ENCODE results near the gene PRMT7.

PRMT7 gene

DNA sequence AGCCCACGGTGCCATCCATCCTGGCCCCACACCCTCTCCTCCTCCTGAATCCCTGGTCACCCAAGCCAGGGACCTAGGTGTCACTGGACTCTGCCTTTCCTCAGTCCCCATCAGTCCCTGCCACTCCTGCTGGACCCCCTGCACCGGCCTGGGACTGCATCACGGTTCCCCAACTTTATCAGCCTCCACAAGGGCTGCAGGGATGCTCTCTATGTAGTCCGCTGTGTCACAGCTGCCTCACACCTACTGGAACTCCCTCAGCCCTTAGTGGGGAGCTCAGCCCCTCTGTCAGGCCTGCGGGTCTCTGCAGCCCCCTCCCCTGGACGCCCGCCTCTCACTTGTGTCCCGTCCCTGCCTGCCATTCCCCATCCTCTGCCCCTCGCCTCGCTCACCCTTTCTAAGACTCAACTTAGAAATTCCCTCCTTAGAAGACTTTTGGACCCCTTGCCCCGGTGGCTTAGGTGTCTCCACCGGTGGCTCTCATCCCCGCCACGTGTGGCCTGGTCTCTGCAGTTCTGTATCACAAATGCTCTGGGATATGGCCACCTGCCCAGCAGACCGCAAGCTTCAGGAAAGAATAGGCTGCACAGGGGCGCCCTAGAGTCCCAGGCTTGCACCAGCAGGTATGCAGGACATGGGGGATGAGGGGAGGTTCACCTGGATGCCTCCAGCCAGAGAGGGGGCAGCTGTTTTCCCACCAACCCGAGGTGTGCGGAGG, 62.9 kb downstream of the PRMT7 start:
- no peak overlapping the region for H3K27ac ChIP-seq
- DNase-seq (ENCODE audit: low read depth, low spot score): no peak

DNA sequence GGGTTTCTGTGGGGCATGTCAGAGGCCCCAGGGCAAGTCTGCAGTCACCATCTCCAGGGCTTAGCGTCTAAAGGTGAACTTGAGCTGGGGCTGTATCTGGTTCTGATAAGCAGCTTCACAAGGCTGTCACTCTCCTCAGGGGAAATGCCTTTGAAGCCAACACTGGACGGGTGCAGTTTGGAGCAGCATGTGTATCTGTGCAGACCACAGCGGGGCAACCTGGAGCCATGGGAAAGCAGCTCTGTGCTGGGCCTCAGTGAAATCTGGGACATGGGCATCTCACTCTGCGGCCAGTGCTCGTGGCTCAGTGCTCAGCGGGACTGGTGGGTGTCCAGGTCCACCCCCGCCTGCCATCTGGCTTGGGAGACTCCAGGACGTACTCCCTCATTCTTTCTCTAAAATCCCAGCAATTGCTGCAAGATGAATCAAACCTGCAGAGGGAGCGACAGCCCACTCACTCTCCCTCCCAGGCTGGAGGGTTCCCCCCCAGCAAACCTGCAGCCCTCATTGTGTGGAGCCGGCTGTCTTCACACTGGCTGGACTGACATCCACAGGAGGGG, 63.5 kb downstream of the PRMT7 start:
- DNase-seq (ENCODE audit: low read depth, low spot score): no peak

DNA sequence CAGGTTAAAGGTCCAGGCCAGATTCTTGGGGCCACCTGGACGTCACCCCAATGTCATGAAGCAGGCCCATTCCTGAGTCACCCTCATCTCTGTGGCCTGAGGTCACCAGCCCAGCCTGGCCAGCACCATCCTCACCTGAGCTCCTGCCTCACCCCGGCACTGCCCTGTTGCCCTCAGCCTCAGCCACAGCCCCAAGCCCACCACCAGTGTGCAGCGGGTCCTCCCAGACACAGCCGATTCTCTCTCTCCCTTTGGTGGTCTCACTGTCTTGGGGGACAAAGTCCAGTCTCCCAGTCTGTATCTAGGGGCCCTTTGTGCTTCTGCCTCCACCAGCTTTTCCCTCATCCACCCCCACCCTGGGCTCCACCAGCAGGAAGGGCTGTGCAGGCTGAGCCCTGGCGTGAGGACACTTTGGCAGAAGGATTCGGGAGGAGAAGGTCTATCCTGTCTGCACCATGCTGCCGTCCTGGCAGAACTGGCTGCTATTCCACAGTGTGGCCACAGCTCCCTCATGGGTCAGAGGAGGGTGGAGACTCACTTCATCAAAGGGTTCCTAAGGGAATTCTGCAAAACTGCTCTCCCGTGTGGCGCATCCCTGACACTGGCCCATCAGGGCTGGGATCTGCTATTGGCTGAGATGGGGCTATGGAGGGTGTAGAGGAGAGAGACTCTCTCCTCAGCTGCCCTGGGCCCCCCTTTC, 64.3 kb downstream of the PRMT7 start:
- DNase-seq (ENCODE audit: low read depth, low spot score): no peak
- no peak overlapping the region for H3K27ac ChIP-seq

More for the DNA sequence above, 63.5 kb downstream of the PRMT7 start:
- H3K27ac ChIP-seq: no peak overlapping the region

DNA sequence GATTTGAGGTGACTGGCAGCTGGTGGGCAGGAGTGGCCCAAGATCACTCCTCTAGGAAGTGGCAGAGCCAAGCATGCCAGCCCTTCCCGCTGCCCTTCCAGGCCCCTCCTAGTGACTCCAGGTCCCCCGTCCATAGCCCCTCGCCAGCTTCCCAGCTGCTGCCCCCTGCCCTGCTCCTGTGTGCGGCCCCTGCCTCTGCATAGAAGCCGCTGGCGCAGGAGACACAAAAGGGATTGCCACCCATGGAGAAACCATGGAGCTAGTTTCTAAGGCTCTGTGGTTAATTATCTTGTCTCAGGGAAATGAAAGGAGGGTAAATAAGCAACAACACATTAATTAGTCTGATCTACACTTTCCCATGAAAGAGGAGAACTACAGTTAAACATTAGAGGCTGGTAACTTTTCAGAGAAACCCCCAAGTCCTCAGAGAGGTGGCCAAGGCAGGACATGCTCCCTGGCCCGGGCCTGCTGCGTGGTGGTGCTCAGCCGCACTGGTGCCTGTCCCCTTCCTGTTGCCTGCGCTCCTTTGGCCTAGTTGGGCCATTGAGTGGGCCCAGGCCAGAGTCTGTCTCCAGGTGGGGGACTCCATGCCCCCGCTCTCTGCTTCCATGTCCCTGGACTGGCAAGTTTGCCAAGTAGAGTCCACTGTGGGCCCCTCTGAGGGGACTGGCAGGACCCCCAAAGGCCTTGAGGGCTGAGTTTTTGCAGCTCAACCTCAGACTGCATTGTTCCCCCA, 65.2 kb downstream of the PRMT7 start:
- DNase-seq (ENCODE audit: low read depth, low spot score): no peak
- H3K27ac ChIP-seq: no peak overlapping the region

DNA sequence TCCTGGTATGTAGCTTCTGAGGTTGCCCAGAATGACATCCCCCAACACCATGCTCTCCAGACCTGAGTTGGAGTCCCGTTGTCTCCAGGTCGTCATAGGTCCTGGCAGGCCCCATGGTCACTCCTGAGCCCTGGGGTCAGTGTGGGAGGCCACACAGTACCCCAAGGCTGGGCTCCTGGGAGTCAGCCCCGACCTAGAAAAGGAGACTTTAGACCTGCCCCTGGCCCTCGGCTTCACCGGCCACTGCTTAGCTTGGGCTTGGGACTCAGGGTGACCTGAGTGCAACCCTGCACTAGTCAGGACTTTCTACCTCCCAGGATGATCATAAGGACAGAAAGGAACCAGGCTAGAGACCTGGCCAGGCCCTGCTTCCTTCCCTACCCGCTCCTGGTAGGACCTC, 65.8 kb downstream of the PRMT7 start:
- no peak overlapping the region for H3K27ac ChIP-seq
- no peak for DNase-seq (ENCODE audit: low read depth, low spot score)

DNA sequence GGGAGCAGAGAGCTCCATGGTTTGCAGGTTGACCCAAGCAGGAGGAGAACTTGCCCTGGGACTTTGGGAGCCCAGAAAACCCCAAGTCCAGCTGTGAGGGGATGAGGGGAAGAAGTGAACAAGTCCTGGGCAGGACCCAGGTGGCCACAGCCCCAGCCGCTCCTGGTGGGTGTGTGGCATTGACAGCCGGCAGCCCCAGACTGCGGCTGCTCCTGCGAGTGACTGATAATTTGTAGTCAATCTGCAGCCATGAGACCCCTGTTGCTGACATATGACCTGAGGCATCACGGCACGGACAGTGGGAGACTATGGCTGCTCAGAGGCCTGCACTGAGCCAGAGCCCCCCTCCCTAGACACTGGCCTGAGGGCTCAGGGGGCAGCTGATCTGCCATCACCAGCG, 66.4 kb downstream of the PRMT7 start:
- no peak for DNase-seq (ENCODE audit: low read depth, low spot score)
- H3K27ac ChIP-seq: no peak overlapping the region

DNA sequence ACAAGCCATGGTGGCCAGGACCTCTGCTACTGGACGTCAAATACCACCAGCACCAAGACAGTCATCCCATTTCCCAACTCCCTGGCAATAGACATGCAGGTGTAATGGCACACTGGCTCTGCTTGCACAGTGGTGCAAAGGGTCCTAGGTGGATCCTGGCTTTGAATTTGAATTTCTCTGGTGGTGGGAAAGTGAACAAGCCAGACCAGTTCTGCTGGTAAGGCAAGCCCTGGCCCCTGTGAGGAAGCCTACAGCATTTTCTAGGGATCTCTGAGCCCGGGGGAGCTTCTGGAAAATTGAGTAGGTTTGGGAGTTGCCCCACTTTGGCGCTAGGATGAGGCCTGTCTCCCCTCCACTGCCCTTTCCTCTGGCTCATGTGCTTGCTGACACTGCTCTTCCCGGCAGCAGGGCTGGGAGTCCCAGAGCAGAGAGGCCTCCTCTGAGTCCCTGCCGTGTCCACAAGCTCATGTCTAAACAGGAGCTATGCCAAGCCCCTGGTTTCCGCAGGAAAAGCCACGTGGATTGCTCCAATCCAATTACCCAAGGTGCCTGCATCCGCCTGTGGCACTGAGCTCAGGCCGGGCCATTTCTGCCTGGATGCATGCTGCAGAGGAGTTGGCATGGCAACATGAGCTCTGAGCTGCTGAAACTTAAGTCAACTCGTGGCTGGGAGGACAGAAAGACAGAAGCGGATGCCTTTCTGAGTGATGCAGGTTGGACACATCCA, 67.0 kb downstream of the PRMT7 start:
- no peak for DNase-seq (ENCODE audit: low read depth, low spot score)
- H3K27ac ChIP-seq: no peak overlapping the region

DNA sequence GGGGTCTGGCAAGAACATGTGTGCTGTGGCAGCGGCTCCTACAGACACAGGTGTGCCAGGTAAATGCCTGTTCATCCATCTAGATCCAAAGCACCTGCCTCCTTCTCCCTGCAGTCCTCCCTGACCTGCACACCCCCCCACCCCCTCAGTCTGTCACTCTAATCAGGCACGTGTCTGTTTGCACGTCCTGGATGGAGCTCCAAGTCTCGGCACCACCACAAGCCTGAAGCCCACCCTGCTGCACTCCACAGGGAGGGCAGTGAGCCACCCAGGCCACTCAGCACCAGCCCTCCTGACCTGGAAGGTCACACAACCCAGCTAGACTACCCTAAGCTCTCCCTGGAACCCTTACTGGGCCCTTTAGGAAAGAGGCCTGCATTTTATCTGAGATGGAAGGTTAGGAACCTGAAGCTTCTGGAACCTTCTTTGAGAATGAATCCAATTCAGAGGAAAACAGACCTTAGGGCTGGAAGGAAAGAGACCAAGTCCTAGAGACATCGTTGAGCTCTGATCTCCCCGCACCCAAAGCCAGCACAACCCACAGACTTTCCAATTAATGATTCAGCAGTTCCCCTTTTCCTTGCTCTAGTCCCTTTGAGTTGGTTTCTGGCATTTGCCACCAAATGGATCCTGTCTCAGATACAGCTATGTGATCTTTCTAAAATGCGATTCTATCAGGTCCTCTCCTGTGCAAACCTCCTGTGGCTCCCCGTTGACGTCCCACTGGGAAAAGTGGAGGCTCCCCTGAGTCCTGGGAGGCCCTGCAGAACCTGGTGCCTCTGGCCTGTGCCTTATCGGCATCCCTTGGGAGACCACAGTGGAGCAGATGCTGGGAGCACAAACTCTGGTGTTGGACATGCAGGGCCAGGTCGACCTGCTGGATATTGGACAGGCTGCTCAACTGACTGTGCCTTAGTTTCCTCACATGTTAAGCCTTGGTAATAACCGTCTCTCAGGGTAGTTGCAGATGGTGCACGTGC, 67.9 kb downstream of the PRMT7 start:
- no peak overlapping the region for H3K27ac ChIP-seq
- DNase-seq (ENCODE audit: low read depth, low spot score): no peak

DNA sequence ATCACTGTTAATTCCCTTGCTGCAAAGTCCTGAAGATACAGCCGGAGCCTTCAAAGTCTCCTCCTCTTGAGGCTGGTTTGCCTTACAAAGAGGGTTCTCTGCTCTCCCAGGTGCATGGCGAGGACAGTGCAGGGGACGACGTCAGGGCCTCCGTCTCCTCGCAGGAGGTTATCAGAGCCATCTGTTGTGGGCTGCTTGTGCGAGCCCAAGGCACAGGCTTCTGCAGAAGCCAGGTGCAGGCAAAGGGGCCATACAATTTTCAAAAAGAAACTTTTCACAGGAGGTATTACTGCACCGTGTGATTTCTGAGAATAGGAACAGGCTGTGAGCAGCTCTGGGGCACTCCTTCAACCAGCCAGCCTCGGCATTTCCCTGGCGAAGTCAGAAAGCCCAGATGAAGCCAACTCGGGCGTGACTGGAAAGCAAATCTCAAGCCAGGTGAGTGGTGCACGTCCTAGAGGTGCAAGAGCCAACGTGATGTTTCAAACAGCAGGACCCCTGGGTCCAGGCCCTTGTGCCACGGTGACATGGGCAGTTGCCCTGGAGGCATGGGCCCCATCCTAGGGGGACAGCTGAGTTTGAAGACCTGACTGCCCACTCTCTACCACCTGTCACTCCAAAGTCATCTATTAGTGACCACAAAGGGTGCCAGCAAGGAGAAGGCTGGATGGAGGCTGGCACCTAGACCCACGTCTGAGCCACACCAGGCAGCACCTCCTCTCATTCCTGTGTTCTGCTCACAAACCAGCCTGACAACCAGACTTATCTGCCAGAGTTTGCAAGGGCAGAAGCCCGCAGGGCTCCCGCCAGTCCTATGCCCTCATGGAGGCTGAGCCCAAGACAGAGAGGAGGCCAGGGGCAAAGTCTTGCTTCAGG, 68.9 kb downstream of the PRMT7 start:
- no peak for DNase-seq (ENCODE audit: low read depth, low spot score)
- H3K27ac ChIP-seq: no peak overlapping the region

DNA sequence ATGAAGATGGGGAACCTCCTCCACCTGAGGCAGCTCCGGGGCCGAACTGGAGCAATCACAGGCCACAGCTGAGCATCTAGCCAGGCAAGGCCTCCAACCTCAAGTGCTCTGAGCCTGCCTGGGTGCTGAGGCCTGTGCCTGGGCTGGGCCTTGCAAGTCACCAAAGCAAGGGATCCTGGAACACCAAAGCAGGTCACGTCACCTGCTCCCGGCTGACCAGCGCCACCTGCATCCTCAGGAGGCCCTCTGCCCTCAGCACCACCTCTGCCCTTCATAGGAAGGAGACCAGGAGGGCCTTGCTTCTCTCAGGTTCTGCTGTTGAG, 69.5 kb downstream of the PRMT7 start:
- no peak for DNase-seq (ENCODE audit: low read depth, low spot score)
- H3K27ac ChIP-seq: no peak overlapping the region

DNA sequence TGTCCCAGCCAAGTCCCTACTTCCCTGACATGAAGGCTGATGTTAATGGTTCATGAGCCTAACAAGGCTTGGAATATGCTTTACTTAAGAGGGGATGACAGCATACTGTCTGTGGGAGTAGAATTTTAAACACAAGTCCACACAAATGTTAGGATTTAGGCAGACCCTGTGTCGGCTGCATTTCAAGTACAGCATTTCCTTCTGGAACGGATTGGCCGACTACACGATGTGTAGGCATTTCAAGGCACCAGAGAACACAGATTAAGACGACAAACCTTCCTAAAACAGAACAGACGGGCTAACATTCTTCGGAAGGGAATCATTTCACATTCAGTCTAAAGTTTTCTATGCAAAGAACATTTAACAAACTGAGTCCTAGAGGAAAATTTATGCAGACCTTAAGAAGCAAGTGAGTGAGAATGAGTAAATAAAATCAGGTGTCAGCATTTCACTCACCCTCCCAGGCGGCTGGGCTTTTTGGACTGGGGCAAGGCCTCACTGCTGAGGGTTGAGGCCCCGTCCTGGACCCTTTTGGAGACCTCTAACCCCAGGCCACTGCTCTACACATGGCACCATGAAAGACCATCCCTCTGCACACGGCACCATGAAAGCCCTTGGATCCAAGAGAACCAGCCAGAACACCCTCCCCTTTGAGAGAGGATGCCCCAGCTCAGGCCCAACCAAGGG, 70.0 kb downstream of the PRMT7 start:
- H3K27ac ChIP-seq: no peak overlapping the region
- no peak for DNase-seq (ENCODE audit: low read depth, low spot score)

DNA sequence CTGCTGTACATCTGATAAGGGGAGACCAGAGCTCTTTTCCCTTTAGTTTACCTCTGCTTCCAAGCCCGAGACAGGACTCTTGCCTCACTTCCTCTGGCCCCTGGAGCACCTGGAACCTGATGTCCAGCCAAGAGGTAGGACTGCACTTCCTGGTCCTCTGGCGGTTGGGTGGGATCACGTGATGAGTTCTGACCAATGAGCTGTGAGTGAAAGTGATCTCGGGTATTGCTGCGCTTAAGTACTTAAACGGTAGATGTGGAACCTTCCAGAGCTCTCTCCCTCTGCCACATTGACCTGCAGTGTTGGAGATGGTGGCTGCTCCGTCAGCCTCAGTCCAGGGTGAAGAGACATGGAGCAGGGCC, 70.5 kb downstream of the PRMT7 start:
- H3K27ac ChIP-seq: no peak overlapping the region
- no peak for DNase-seq (ENCODE audit: low read depth, low spot score)

DNA sequence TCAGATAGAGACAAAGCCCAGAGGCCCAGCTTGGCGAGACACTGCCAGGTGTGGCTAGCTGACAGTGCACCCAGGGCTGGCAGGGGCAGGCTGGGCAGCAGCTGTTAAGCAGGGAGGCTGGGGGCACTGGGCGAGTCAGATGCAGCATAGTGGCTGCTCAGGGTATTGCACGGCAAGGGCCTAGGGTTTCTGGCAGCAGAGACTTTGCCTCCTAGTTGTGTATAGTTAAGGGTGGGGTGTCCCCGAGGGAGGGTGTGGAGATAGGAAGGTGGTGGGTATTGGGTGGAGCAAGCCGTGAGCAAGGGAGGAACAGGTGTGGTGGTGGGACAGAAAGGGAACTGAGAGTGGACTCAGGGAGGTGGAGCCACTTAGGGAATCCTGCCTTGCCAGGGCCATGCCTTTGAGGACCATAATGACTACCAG, 71.5 kb downstream of the PRMT7 start:
- DNase-seq (ENCODE audit: low read depth, low spot score): no peak
- H3K27ac ChIP-seq: no peak overlapping the region

DNA sequence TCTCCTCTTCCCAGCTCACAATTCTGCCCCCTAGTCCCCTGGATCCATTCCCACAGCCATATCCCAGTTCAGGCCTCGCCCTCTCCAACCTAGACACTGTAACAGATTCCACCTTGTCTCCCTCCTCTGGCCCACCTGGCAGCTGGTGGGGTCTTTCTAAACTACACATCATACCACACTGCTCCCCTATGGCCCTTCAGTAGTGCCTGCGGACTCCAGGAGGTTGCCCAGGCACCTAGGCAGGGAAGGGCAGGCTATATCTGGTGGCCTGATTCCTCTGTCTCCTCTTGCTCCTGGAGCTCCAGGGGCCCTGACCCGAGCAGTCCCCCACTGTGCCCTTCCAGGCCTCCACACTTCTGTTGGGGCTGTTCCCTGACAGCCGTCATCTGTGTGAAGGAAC, 73.0 kb downstream of the PRMT7 start:
- no peak for DNase-seq (ENCODE audit: low read depth, low spot score)
- no peak overlapping the region for H3K27ac ChIP-seq

DNA sequence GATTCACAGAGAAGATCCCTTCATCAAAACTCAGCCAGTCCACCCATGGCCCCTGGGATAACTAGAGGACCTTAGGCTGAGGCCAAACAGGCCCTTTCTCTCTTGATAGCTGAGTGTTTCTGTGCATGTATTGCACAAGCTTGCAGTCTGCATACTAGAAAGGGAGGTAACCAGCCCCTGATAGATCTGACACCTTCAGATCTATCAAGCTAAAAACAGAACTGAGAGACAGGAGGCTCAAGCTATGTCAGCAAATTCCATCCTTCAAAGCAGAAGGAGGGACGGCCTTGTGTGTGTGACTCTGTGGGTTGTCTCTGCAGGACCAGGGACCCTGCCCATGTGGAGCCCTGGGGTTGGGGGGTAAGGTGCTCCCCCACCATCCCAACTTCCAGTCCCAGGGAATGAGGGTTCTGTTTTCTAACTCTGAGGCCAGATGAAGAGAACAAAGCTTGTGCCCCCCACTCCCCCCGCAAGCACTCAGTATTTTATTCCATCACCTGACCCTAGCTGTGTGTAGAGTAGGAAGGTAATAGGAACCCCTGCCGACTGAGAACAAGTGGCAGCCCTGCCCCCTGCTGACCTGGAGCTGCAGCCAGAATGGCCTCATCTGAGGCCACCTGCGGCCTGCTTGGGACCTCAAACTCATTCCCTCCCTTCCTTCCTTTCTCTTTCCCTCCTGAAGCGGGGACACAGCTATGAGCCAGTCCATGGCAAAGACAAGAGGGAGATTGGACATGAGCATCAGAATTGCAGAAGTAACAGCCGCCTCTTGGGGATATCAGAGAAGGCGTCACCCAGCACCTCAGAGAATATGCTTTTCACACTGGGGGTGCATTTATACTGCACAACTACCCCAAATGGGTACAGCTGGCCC, 73.7 kb downstream of the PRMT7 start:
- H3K27ac ChIP-seq: no peak overlapping the region
- no peak for DNase-seq (ENCODE audit: low read depth, low spot score)

DNA sequence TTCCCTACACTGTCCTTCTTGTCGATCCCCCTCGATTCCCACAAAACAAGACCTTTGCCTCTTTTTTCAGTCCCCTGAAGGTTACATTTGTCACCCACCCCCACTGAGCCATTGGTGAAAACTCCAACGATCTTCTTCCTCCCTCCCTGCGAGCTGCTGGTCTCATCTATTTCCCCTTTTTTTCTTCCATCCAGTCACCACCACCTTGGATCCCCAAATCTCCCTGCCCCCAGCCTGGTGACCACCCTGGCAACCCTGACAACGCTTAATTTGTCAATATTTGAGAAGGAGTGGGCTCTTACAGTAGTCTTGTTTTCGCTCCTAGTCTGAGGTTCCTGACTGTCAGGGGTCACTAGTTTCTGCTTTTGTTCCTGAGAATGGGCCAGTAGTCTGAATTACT, 74.6 kb downstream of the PRMT7 start:
- DNase-seq (ENCODE audit: low read depth, low spot score): no peak
- H3K27ac ChIP-seq: no peak overlapping the region

DNA sequence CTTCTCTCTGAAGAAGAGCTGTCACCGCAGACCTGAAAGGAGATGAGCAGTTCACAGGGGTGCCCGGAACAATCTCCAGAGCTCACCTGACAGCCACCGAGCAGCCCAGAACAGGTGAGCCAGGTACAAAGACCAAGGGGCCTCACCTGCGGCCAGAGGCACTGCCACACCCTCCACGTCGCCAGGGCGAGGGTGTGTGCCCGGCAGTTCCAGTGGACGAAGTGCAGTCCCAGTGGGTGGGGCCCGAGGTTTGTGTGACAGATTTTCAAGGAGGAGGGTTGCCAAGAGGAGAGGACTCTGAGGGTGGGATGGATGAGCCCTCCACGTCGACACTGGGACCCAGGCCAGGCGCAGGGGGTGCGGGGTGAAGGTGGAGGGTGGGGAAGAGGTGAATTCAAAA, 75.8 kb downstream of the PRMT7 start:
- no peak overlapping the region for H3K27ac ChIP-seq
- DNase-seq (ENCODE audit: low read depth, low spot score): no peak
